Neuronal stem cell (in vitro differentiated cells): Measurements from ENCODE around the gene CMTR1.

Source experiments
- DNase-seq: peaks from one replicate; pipeline ENCODE4 v3.0.0-alpha.2; 2013; ENCODE audit warnings: low spot score
- H2AFZ ChIP-seq: one replicate; pipeline ENCODE4 v1.6.1; 2013; ENCODE audit warnings: mild to moderate bottlenecking, low read length, inconsistent platforms
- H2AK5ac ChIP-seq: 2 replicates; pipeline ENCODE4 v1.6.1; 2013; ENCODE audit warnings: low read depth, mild to moderate bottlenecking, inconsistent platforms, low read length, moderate library complexity, mixed read lengths
- H2BK120ac ChIP-seq: 2 replicates; pipeline ENCODE4 v1.6.1; 2013; ENCODE audit warnings: low read depth, mild to moderate bottlenecking, inconsistent platforms, low read length, moderate library complexity, mixed read lengths
- H2BK12ac ChIP-seq: one replicate; pipeline ENCODE4 v1.6.1; 2013; ENCODE audit warnings: low read length, inconsistent platforms
- H2BK15ac ChIP-seq: 2 replicates; pipeline ENCODE4 v1.6.1; 2013; ENCODE audit warnings: mild to moderate bottlenecking, low read length, inconsistent platforms, mixed read lengths
- H2BK5ac ChIP-seq: one replicate; pipeline ENCODE4 v1.6.1; 2013; ENCODE audit warnings: inconsistent platforms, mild to moderate bottlenecking, low read length, moderate library complexity
- H3K14ac ChIP-seq: one replicate; pipeline ENCODE4 v1.6.1; 2013; ENCODE audit warnings: low read length, inconsistent platforms
- H3K18ac ChIP-seq: 2 replicates; pipeline ENCODE4 v1.6.1; 2013; ENCODE audit warnings: low read length, inconsistent platforms
- H3K23ac ChIP-seq: 2 replicates; pipeline ENCODE4 v1.6.1; 2013; ENCODE audit warnings: low read depth, mild to moderate bottlenecking, mixed read lengths, low read length, inconsistent platforms; ENCODE audit not compliant: poor library complexity
- H3K27ac ChIP-seq: replicated peaks from 3 replicates; pipeline ENCODE4 v1.5.1; 2013; ENCODE audit warnings: low read length, inconsistent platforms
- H3K27me3 ChIP-seq, 3 experiments: 2 replicates each; pipeline ENCODE4 v1.6.1; 2013; ENCODE audit warnings: low read length in 3 of 3, mild to moderate bottlenecking in 2 of 3, inconsistent platforms in 1 of 3, low read depth in 1 of 3, mixed read lengths in 1 of 3, moderate library complexity in 1 of 3; ENCODE audit not compliant: control insufficient read depth in 3 of 3, insufficient read depth in 3 of 3
- H3K36me3 ChIP-seq, 2 donors: replicated peaks in 1 of 2; 2 replicates each; pipeline ENCODE4 v1.6.1; 2013; ENCODE audit warnings: low read length in 2 of 2; ENCODE audit not compliant: control insufficient read depth in 2 of 2, insufficient read depth in 2 of 2
- H3K4ac ChIP-seq: 2 replicates; pipeline ENCODE4 v1.6.1; 2013; ENCODE audit warnings: inconsistent platforms, mild to moderate bottlenecking, low read length, moderate library complexity
- H3K4me1 ChIP-seq, 2 donors: 1 replicate in 1 of 2; 2 replicates in 1 of 2; pipeline ENCODE4 v1.6.1; 2013; ENCODE audit warnings: low read length in 2 of 2, low read depth in 1 of 2; ENCODE audit not compliant: control insufficient read depth in 2 of 2, insufficient read depth in 1 of 2
- H3K4me2 ChIP-seq: one replicate; pipeline ENCODE4 v1.6.1; 2013; ENCODE audit warnings: mild to moderate bottlenecking, low read length, inconsistent platforms; ENCODE audit not compliant: insufficient read depth, poor library complexity, severe bottlenecking
- H3K4me3 ChIP-seq, 2 donors: 2 replicates each; pipeline ENCODE4 v1.5.1; 2013; ENCODE audit warnings: low read length in 2 of 2, mild to moderate bottlenecking in 2 of 2, inconsistent platforms in 1 of 2, moderate library complexity in 1 of 2
- H3K79me1 ChIP-seq: one replicate; pipeline ENCODE4 v1.6.1; 2013; ENCODE audit warnings: low read depth, mild to moderate bottlenecking, inconsistent platforms, low read length, moderate library complexity
- H3K9ac ChIP-seq: one replicate; pipeline ENCODE4 v1.6.1; 2013; ENCODE audit warnings: mild to moderate bottlenecking, low read depth, low read length, inconsistent platforms; ENCODE audit not compliant: poor library complexity
- H3K9me3 ChIP-seq, 2 donors: replicated peaks in 1 of 2; 2 replicates each; pipeline versions ENCODE3 to v1.6.1; 2013; ENCODE audit warnings: low read length in 2 of 2, mild to moderate bottlenecking in 2 of 2, inconsistent platforms in 1 of 2, low read depth in 1 of 2, mixed read lengths in 1 of 2, moderate library complexity in 1 of 2; ENCODE audit not compliant: control insufficient read depth in 2 of 2, insufficient read depth in 1 of 2
- H4K8ac ChIP-seq: one replicate; pipeline ENCODE4 v1.6.1; 2013; ENCODE audit warnings: low read depth, mild to moderate bottlenecking, inconsistent platforms, low read length, moderate library complexity
- H4K91ac ChIP-seq: one replicate; pipeline ENCODE4 v1.6.1; 2013; ENCODE audit warnings: low read length, low read depth, mild to moderate bottlenecking, inconsistent platforms; ENCODE audit not compliant: poor library complexity
- WGBS, 2 donors: extraction: QIAGEN DNeasy Blood & Tissue Kit; methylation state at CpG; one replicate each; pipeline ENCODE4 v1.1.7; 2013; ENCODE audit warnings: missing lambda C conversion rate in 2 of 2, mixed read lengths in 1 of 2; ENCODE audit not compliant: insufficient read length in 2 of 2, insufficient replicate concordance in 1 of 2; ENCODE audit errors: extremely low coverage in 2 of 2; 5-methylcytosine and 5-hydroxymethylcytosine counted together

The CMTR1 gene

GRCh38 chr6:37502703-37503291 is 69.8 kb downstream of the CMTR1 start:
- DNase-seq = no peak
- Histone ChIP-seq H2BK12ac (no peak overlapping the region), H3K4ac (no peak overlapping the region), H3K9me3 (no peaks in the 10 kb centered on the region), H4K8ac (no peak overlapping the region), H3K36me3 (no peaks in the 10 kb centered on the region), H2AFZ (no peak overlapping the region), H3K4me1 (peaks cover 7 to 11% of the 10 kb centered on the region in 2 donors), H4K91ac (no peak overlapping the region), H3K4me2 (no peak overlapping the region), H3K18ac (no peak overlapping the region), H3K27me3 (no peaks in the 10 kb centered on the region), H3K14ac (no peak overlapping the region), H3K27ac (no peak overlapping the region), H2BK15ac (no peak overlapping the region), H3K9ac (no peak overlapping the region), H3K4me3 (no peak overlapping the region), H2BK5ac (no peak overlapping the region), H2BK120ac (no peak overlapping the region), H2AK5ac (no peak overlapping the region), H3K23ac (no peak overlapping the region), H3K79me1 (no peaks in the 10 kb centered on the region)
- no CpG with 5 or more reads among the region's 7 CpGs for WGBS, 2 donors

GRCh38 chr6:37503309-37503965 is 70.4 kb downstream of the CMTR1 start:
- Histone ChIP-seq H2AFZ (no peak overlapping the region), H3K4me3 (no peak overlapping the region), H3K4ac (no peak overlapping the region), H3K9ac (no peak overlapping the region), H3K27me3 (no peaks in the 10 kb centered on the region), H3K4me1 (peaks cover 7 to 11% of the 10 kb centered on the region in 2 donors), H2BK12ac (no peak overlapping the region), H3K14ac (no peak overlapping the region), H3K18ac (no peak overlapping the region), H3K9me3 (no peaks in the 10 kb centered on the region), H2AK5ac (no peak overlapping the region), H2BK15ac (no peak overlapping the region), H3K27ac (no peak overlapping the region), H4K91ac (no peak overlapping the region), H2BK5ac (no peak overlapping the region), H3K79me1 (no peaks in the 10 kb centered on the region), H2BK120ac (no peak overlapping the region), H3K4me2 (no peak overlapping the region), H3K36me3 (no peaks in the 10 kb centered on the region), H4K8ac (no peak overlapping the region), H3K23ac (no peak overlapping the region)
- DNase-seq = no peak
- no CpG with 5 or more reads among the region's 7 CpGs for WGBS, 2 donors

GRCh38 chr6:37504024-37504423 is 71.0 kb downstream of the CMTR1 start:
- Histone ChIP-seq H3K9me3 (no peaks in the 10 kb centered on the region), H3K23ac (no peak overlapping the region)
- WGBS, 2 donors = no CpG with 5 or more reads among the region's 2 CpGs

GRCh38 chr6:37506479-37506878 is 73.5 kb downstream of the CMTR1 start:
- no peak overlapping the region for H2BK5ac ChIP-seq
- no peak overlapping the region for H4K91ac ChIP-seq
- H3K4me1 ChIP-seq = peaks cover under 1 to 7% of the 10 kb centered on the region in 2 donors
- H3K9ac ChIP-seq = no peak overlapping the region
- H2BK15ac ChIP-seq = no peak overlapping the region
- no peak overlapping the region for H3K4me2 ChIP-seq
- no peak overlapping the region for H3K27ac ChIP-seq
- no peak overlapping the region for H2BK12ac ChIP-seq
- no peak overlapping the region for H3K14ac ChIP-seq
- H2AFZ ChIP-seq = no peak overlapping the region
- H3K36me3 ChIP-seq = no peaks in the 10 kb centered on the region
- H4K8ac ChIP-seq = no peak overlapping the region
- no peak overlapping the region for H3K23ac ChIP-seq
- H3K4ac ChIP-seq = no peak overlapping the region
- peaks cover 0 to 5% (median 0%) of the 10 kb centered on the region in 3 experiments for H3K27me3 ChIP-seq
- H3K4me3 ChIP-seq = no peak overlapping the region
- H2BK120ac ChIP-seq = no peak overlapping the region
- no peak for DNase-seq
- H3K9me3 ChIP-seq = no peaks in the 10 kb centered on the region
- no peak overlapping the region for H2AK5ac ChIP-seq
- WGBS, 2 donors = no CpG with 5 or more reads among the region's 4 CpGs
- no peak overlapping the region for H3K18ac ChIP-seq
- H3K79me1 ChIP-seq = no peaks in the 10 kb centered on the region

More at GRCh38 chr6:37504024-37504423, 71.0 kb downstream of the CMTR1 start:
- no peak overlapping the region for H2BK120ac ChIP-seq
- no peak overlapping the region for H3K4ac ChIP-seq
- no peak overlapping the region for H2BK12ac ChIP-seq
- H2BK5ac ChIP-seq = no peak overlapping the region
- H3K18ac ChIP-seq = no peak overlapping the region
- no peak overlapping the region for H4K91ac ChIP-seq
- H3K79me1 ChIP-seq = no peaks in the 10 kb centered on the region
- H3K27me3 ChIP-seq = no peaks in the 10 kb centered on the region
- no peak overlapping the region for H3K27ac ChIP-seq
- no peak overlapping the region for H3K14ac ChIP-seq
- H3K4me1 ChIP-seq = peaks cover 4 to 7% of the 10 kb centered on the region in 2 donors
- no peak overlapping the region for H2BK15ac ChIP-seq
- no peak overlapping the region for H3K4me2 ChIP-seq
- H3K4me3 ChIP-seq = no peak overlapping the region
- no peak for DNase-seq
- H2AFZ ChIP-seq = no peak overlapping the region
- no peak overlapping the region for H4K8ac ChIP-seq
- H3K9ac ChIP-seq = no peak overlapping the region
- H2AK5ac ChIP-seq = no peak overlapping the region
- H3K36me3 ChIP-seq = no peaks in the 10 kb centered on the region
